Bone marrow (tissue), 2 donors: ENCODE results near the gene KRT1.
"Not testable (repeated sequence)": the region's sequence is repeated elsewhere in the genome, so short reads cannot be mapped to it uniquely, and the experiment has no call there.

Experiments used
- DNase-seq, 2 donors: peaks; one replicate each; lab custom pipeline; 2025; lab: John Stamatoyannopoulos, UW

The KRT1 gene

DNA sequence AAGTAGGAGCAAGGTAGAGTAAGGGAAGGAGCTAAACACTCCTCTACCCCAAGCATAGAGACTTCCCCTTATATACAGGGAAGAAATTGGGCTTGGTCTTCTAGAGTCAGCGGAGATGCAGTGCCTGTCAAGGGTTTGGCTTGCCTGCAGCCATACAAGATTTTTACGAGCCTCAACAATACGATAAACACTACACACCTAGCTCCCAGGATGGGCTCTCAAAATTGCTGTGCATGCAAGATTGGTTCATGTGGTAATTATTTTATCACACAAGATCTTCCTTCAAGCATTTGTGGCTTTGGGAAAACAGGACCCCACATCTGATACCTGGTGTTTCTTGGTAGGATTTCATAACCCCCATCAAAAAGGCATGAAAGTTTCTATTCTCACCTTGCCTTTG, at the start of gene KRT1:
TSS of gene KRT1 (minus strand) at position 45 of the 400 bp plus-strand sequence. CDS start 59 bp downstream, outside the sequence.
- DNase-seq, result no peak

DNA sequence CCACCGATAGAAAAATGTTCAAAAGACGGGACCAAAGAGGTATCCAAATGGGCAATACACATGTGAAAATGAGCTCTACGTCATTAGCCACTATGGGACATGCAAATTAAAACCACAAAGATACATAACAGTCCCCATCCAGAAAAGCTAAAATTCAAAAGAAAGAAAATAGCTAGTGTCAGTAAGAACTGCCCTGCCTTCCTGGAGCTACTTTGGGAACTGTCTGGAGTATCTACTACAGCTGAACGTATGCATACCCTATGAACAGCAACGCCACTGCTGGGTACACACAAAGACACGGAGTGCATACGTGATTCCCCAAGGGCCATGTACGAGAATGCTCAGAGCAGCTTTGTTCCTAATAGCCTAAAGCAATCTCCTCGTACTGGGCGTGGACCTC, 48.9 kb upstream of the KRT1 start:
- DNase-seq, result no peak

DNA sequence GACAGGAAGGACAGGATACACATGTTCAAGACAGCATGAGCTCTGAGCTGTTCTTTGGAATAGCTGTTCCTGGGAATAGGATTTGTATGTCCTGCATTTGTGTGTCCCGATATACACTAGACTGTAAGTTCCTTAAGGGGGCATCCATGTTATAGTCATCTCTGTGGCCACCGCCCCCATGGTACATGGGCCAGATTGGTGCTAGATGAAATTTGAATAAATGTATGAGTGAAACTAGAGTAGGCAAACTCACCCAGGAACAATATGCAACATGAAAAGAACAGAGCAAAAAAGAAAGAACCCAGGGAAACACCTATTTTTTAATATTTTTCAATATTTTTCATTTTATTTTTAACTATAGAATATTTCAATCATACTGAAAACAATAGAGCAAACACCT, 48.2 kb upstream of the KRT1 start:
- no peak for DNase-seq

GRCh38 chr12:52727037-52727436, 46.8 kb upstream of the KRT1 start:
- DNase-seq, result no peak

GRCh38 chr12:52726451-52726850, 46.2 kb upstream of the KRT1 start:
- DNase-seq, result no peak

DNA sequence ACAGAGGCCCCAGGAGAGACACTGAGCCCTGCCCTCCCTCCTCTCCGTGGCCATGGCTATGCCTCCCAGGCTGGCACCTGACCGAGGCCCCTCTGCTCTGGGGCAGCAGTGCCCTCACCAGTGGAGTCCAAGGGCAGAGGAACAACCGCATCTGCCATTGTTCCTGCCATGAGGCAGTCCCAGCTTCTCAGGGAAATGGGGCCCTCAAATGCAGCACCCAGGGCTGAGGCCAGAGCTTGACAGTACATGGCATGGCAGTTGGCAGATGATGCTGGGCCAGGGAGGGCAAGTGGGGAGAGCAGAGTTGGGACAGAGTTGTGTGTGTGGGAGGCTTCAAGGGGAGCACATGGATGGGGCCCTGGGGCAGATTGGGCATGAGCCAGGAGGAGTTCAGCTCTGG, 44.2 kb upstream of the KRT1 start:
- DNase-seq, result no peak

DNA sequence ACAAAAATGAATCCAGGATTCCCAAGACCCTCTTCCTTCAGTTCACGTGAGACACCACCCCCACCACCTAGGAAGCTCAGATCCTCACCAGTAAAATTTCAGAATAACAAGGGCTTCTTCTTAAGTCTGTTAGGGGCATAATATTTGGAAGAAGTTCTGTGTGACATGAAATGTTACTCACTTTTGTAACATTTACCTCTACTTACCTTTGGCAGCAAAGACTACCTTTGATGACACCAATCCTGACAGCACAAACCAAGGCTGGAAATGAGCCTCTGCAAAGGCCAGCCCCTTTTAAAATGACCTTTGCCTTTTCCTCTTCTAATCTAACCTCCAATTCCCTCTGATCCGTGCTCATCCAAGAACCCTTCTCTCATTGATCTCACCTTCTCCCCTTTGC, 42.5 kb upstream of the KRT1 start:
- no peak for DNase-seq

DNA sequence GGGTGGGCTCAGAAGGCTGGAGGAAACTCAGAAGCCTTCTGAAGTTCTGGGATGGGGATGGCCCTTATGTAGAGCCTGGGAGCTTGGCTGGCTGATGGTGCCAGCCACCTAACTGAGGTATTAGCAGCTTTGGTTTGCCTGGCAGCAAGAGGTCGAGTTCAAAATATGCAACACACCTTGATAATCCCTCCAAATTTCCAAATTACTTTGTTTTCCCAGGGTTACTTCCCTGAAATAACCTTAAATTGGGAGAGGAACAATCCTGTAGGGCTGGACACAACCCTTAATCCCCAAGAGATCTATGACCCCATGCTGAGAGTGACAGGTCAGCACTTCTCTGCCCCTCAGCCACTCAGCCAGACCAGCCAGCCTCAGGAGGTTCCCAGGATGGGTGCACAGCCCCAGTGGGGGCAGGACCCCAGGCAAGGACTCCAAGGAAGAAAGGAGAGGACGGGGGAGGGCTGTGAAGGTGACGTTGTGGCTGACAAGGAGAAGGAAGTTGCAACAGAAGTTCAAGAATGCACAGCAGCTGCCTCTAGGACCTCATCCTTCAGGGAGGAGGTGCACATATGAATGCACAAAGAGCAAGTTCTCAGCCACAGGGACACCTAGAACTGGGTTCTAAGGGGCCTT, 41.7 kb upstream of the KRT1 start:
- DNase-seq, result no peak

DNA sequence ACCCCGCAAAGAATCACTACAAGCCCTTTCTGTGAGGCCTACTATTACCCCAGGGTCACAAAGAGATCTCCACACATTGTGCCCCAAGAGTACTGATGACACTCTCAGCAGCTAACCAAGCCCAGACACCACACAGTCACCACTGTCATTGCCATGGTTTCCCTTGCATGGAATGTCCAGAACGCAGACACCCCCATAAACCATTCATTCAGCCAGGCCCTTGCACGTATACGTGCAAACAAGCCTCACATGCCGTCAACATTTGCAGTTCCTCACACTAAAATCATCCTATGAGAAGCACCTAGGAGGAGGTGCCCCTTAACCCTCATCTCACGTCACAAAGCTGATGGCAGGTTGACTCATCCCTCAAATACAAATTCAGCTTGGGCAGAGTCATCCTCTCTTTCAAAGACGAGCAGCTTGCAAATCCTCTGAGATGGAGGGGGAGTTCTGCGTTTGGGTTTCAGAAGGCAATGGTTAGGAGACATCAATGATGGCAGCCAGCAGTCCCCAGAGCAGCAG, 40.2 kb upstream of the KRT1 start:
- DNase-seq, result no peak

- DNase-seq, result no peak
Measured at GRCh38 chr12:52716061-52716460, 35.9 kb upstream of the KRT1 start.

GRCh38 chr12:52715416-52715815, 35.2 kb upstream of the KRT1 start:
- no peak for DNase-seq

GRCh38 chr12:52714887-52715281, 34.7 kb upstream of the KRT1 start:
- no peak for DNase-seq

- no peak for DNase-seq
Measured at GRCh38 chr12:52713960-52714886, 34.0 kb upstream of the KRT1 start.

- DNase-seq, result not testable (repeated sequence)
Measured at GRCh38 chr12:52712122-52712521, 31.9 kb upstream of the KRT1 start.

DNA sequence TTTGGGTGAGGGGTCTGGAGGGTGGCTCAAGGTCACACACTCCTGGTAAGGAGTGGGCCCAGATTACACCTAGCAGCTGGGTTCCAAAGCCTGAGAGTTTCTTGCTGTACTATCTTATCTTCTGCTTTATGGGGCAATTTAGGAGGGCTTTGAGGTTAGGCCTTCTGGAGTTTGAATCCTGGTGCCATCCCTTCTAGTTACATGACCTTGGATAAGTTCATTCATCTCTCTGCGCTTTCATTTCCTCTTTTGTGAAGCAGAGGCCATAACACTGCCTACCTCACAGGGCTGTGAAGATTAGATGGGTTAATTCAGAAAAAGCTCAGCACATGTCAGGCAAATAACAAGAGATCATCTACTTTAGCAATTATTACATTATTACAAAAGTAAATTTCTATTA, 30.5 kb upstream of the KRT1 start:
- DNase-seq, result no peak

- no peak for DNase-seq
Measured at GRCh38 chr12:52708010-52708409, 27.8 kb upstream of the KRT1 start.

GRCh38 chr12:52704464-52704863, 24.3 kb upstream of the KRT1 start:
- DNase-seq, result no peak

- DNase-seq, result no peak
Measured at GRCh38 chr12:52703878-52704277, 23.7 kb upstream of the KRT1 start.

- DNase-seq, result no peak
Measured at GRCh38 chr12:52703424-52703823, 23.2 kb upstream of the KRT1 start, which contains the start of gene KRT77. Gene KRT77 (minus strand): TSS chr12:52703524. CDS start chr12:52703434, 90 bp downstream.

DNA sequence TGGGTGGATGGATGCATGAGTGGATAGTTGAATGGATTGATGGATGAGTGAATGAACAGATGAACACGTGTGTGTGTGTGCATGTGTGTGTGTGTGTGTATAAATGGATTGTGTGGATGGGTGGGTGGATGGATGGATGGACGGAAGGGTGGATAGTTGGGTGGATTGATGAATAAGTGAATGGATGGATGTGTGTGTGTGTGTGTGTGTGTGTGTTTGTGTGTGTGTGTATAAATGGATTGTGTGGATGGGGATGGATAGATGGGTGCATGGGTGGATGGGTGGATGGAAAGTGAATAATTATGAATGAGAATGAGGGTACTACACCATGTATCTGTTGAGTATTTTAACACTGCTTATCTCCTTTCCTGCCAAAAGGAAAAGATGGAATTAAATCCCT, 22.1 kb upstream of the KRT1 start:
- DNase-seq, result no peak

- no peak for DNase-seq
Measured at GRCh38 chr12:52701281-52701680, 21.1 kb upstream of the KRT1 start.

DNA sequence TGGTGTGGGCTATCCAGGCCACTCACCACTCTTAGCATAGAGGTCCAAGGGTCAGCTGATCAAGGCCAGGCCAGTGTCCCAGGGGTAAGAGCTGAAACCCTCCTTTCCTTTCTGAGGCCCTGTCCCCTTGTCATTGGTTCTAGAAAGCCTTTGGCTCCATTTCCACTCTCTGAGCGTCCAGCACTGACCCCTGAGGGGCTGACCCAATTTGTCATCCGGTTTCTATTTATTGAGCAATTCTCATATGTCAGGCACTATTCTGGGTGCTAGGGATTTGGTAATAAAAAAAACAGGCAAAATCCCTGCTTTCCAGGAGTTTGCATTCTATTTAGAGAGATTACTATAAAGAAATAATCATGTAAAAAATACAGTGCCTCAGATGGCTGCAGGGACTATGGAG, 19.8 kb upstream of the KRT1 start:
- DNase-seq, result no peak

DNA sequence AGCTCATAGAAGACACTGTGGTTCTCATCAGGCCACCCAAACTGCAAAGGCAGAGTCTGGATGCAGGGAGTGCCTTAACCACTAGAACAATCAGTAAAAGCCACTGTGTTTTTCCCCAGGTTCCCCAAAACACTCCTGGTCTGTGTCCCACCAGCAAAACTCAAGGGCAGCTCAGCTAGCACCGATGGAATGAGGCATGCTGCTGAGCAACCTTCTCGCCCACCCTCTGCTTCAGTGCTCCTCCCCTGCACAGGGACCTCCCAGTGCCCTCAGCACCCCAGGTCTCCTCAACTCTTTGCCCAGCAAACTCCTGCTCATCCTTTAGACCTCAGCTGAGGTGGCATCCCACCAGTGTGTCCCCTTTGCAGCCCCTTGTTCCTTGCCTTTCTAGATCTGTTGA, 19.2 kb upstream of the KRT1 start:
- DNase-seq, result no peak
